ENCODE measurements around the gene NECTIN3. TPM values are rescaled to one million over a fixed set of nuclear protein-coding genes. Genes with fewer than 3 reads are reported as not detected.

Gene NECTIN3
- total RNA-seq, 1 experiment from 2014 or later: 53.7 TPM

GRCh38 chr3:111152496-111152895 lies 80.9 kb downstream of the NECTIN3 start:
- no peaks in the 10 kb centered on the region for H3K4me1 ChIP-seq (ENCODE audit: insufficient read depth, low read length)
- H2BK5ac ChIP-seq (ENCODE audit: insufficient read length, low read length): no peak overlapping the region
- no peaks in the 10 kb centered on the region for H4K20me1 ChIP-seq (ENCODE audit: control insufficient read depth, insufficient read depth, insufficient read length)
- H2BK20ac ChIP-seq (ENCODE audit: low read depth, low read length, poor library complexity, severe bottlenecking): no peak overlapping the region
- no peak overlapping the region for H3K56ac ChIP-seq (ENCODE audit: insufficient read length, low read depth, low read length)
- H4K5ac ChIP-seq (ENCODE audit: insufficient read length, low read depth, low read length): no peak overlapping the region
- H3K27ac ChIP-seq (ENCODE audit: insufficient read length, low read depth, low read length): no peak overlapping the region
- Mint-ChIP-seq H3K4me3 (no peak overlapping the region), H3K36me3 (ENCODE audit: insufficient read depth in 1 of 3, low read depth in 3 of 3) (peaks cover 17 to 31% (median 23%) of the 10 kb centered on the region in 3 experiments), H3K9me3 (no peaks in the 10 kb centered on the region), H3K4me1 (peaks cover 20 to 26% of the 10 kb centered on the region in 2 experiments), H3K27ac (peak overlapping the region in 2 of 3 experiments; percentile 47 to 69; a peak in 4 of 7 replicates), H3K27me3 (ENCODE audit: low read depth) (no peaks in the 10 kb centered on the region)
- H2AFZ ChIP-seq (ENCODE audit: low read length): no peak overlapping the region
- H4K91ac ChIP-seq (ENCODE audit: insufficient read length, low read depth, low read length): no peak overlapping the region
- no peak for TF ChIP-seq CTCF (conservative IDR thresholded peaks at IDR 0.05)
- H3T11ph ChIP-seq (ENCODE audit: low read length): no peak overlapping the region
- WGBS (ENCODE audit: extremely low coverage, insufficient read length, low lambda C conversion rate): no CpG with 5 or more reads among the region's 1 CpG
- 0 out of 2 replicates have a peak, but pooled peaks cover 3% of the 10 kb centered on the region for H3K27me3 ChIP-seq (ENCODE audit: insufficient read depth, low read length)
- no peak overlapping the region for H3K14ac ChIP-seq (ENCODE audit: insufficient read depth, low read length)
- DNase-seq: no peak
- no peaks in the 10 kb centered on the region for H3K9me3 ChIP-seq (ENCODE audit: control insufficient read depth, low read depth, low read length)
- H3K9ac ChIP-seq (ENCODE audit: extremely low read depth, insufficient read length, low read length): no peak overlapping the region
- H2AK5ac ChIP-seq (ENCODE audit: insufficient read length, low read length): no peak overlapping the region
- no peak overlapping the region for H2BK15ac ChIP-seq (ENCODE audit: low read depth, low read length)
- no peak overlapping the region for H3K4ac ChIP-seq (ENCODE audit: low read depth, low read length)
- no peaks in the 10 kb centered on the region for H3K79me2 ChIP-seq (ENCODE audit: insufficient read depth, low read length)
- H3K4me2 ChIP-seq (ENCODE audit: insufficient read depth, insufficient read length, low read length): no peak overlapping the region
- no peak overlapping the region for H2BK12ac ChIP-seq (ENCODE audit: insufficient read length, low read depth, low read length)
- no peaks in the 10 kb centered on the region for H3K79me1 ChIP-seq (ENCODE audit: insufficient read depth, low read depth, low read length, poor library complexity, severe bottlenecking)
- H3K23me2 ChIP-seq (ENCODE audit: insufficient read length, low read depth, low read length, poor library complexity, severe bottlenecking): no peaks in the 10 kb centered on the region
- H2BK120ac ChIP-seq (ENCODE audit: low read depth, low read length, poor library complexity, severe bottlenecking): no peak overlapping the region
- no peak overlapping the region for H4K8ac ChIP-seq (replicated peaks; ENCODE audit: insufficient read length, low read depth, low read length)
- H3K18ac ChIP-seq (ENCODE audit: insufficient read length, low read depth, low read length): no peak overlapping the region
- H3K23ac ChIP-seq (ENCODE audit: insufficient read length, low read depth, low read length): no peak overlapping the region
